HG03064 (cell line): ENCODE results near the gene KRTAP10-1.

ENCODE experiments used
- ATAC-seq: cut with Tn5 transposase; IDR thresholded peaks from one replicate; pipeline ENCODE4 v1.9.1; 2021; ENCODE audit warnings: low read depth; ENCODE audit not compliant: unreplicated experiment

The KRTAP10-1 gene

GRCh38 chr21:44492567-44493385, 47.2 kb downstream of the KRTAP10-1 start:
- ATAC-seq, result no peak

DNA sequence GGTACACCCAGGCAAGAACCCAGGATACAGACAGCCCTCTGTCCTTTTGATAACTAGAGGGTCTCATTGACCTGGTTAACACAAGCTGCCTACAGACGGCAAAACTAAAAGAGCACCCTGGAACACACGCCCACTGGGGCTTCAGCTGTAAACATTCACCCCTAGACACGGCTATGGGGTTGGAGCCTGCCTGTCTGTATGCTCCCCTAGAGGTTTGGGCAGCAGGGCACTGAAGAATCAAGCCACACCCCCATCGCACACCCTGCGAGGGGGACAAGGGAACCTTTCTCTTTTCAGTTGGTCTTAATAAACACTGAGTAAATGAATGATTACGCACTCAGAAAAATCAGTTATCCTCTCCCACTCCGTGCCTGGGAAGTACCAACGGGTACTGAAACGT, 49.2 kb downstream of the KRTAP10-1 start:
- ATAC-seq, result no peak

DNA sequence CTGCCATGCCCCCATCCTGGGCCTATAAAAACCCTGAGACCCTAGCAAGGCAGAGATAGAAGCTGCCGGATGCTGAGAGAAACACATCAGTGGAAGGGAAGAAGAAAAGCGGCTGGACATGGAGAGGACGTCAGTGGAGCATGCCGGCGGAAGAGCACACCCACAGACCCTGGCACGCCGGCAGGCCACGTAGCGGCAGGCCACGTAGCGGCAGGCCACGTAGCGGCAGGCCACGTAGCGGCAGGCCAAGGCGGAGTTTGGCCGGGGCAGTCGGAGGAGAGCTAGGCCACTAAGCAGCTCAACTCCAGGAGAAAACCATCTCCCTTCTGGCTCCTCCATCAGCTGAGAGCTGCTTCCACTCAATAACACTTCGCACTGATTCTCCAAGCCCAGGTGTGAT, 49.6 kb downstream of the KRTAP10-1 start:
- no peak for ATAC-seq

GRCh38 chr21:44489962-44490361, 50.0 kb downstream of the KRTAP10-1 start:
- no peak for ATAC-seq
